Measurements from ENCODE around the gene MAPKAP1.

MAPKAP1 gene

DNA sequence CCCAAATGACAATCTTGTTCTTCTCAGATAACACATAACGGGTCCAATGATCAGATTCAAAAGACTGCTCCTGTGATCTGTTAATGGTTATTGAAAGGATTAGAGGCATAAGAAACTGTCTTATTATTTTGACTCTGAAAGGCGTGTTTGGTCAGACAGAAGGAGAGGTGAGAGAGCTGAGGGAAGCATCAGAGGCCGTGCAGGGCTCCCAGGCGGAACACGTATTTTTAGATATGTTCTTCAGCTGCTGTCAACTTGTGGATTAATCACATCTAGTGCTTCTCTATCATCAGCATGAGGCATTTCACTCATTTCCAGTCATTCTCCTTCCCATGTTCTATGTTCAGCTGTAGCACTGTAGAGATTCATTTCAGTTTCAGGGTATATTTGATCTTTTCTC lies 199.8 kb downstream of the MAPKAP1 start:
- no peak for DNase-seq

DNA sequence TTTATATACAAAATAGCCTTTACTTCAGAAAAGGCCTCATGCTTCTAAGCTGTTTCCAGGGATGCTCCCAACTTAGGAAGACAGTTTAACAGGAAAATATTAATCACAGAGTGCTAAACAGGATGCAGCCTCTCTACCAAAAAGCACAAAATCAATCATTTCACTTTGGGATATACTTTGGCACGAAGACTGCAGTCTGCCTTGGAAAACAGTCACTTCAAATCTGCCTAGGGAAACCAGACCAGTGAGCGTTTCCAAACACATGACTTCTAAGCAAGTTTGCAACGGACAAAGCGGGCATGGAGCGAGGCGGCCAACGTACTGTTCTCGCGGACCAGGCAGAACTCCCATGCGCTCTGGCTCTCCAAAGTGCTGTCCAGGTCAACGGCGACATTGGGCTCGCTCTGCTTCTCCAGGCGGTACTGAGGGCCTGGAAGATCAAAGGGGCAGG lies 201.0 kb downstream of the MAPKAP1 start:
- DNase-seq, result no peak

DNA sequence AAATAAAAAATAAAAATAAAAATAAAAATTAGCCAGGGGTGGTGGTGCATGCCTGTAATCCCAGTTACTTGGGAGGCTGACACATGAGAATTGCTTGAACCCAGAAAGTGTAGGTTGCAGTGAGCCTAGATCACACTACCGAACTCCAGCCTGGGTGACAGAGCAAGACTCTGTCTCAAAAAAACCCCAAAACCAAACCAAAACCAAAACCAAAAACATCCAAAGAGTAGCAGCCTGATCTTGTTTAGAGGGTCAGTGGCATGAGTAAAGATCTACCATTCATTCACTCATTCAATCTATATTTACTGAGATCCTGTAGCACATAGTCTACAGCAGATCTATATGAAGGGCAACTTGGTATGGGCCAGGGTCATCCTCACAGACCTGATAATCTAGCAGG lies 202.4 kb downstream of the MAPKAP1 start:
- no peak for DNase-seq

DNA sequence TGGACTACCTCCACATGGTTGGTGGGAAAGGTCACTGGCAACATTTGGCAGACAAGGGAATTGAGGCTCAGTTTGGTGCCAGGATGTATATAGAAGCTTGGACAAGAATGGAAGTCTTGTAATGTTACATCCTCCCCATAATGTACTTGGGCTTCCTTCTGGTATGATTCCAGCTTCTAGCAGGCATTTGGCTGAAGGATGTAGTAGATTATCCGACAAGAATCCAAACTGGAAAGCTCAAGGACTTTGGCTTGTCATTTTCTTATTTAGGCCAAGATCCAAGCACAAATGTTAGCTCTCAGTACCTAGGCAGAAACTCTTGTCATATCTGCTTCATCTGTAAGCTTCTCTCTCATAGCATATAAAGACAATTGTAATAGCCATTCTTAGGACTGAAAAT lies 209.1 kb downstream of the MAPKAP1 start:
- DNase-seq, result no peak

DNA sequence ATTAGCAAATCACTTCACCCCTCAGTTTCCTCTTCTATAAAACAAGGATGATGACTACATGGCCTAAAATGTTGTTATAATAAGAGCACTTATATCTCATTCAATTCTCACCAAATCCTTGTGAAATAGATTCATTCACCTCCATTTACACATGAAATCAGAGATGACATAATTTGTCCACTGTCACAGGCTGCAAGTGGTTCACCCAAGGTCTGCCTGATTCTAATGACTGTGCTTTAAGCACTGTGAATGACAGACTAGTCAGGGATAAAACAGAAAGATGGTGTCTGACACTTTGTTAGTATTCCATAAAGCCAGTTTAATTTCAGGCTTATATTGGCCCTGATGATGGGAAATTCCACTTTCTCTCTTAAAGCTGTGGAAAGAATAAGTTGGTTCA lies 209.5 kb downstream of the MAPKAP1 start:
- no peak for DNase-seq

DNA sequence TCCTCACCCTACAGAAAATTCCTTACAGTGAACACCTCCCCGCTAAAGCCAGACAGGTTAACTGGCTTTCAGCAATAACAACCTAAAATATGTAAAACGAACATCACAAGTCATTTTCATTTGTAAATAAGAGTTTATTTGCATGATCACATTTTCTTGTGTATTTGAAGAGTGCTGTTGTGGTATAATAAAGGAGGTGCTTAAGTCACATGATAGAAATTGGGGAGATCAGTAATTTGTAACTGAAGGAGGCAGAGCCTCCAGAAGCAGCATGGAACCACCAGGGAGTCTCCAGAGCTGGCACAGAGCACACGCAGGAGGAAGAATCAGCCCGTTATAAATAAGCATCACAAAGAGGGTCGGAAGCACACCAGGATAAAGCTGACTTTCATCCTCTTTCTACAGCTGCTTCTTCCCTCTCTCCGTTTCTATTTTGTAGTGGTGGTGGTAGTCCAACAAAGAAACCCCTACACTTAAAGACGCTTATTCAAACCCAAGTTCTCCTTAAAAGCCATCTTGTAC lies 210.6 kb downstream of the MAPKAP1 start:
- DNase-seq, result no peak

DNA sequence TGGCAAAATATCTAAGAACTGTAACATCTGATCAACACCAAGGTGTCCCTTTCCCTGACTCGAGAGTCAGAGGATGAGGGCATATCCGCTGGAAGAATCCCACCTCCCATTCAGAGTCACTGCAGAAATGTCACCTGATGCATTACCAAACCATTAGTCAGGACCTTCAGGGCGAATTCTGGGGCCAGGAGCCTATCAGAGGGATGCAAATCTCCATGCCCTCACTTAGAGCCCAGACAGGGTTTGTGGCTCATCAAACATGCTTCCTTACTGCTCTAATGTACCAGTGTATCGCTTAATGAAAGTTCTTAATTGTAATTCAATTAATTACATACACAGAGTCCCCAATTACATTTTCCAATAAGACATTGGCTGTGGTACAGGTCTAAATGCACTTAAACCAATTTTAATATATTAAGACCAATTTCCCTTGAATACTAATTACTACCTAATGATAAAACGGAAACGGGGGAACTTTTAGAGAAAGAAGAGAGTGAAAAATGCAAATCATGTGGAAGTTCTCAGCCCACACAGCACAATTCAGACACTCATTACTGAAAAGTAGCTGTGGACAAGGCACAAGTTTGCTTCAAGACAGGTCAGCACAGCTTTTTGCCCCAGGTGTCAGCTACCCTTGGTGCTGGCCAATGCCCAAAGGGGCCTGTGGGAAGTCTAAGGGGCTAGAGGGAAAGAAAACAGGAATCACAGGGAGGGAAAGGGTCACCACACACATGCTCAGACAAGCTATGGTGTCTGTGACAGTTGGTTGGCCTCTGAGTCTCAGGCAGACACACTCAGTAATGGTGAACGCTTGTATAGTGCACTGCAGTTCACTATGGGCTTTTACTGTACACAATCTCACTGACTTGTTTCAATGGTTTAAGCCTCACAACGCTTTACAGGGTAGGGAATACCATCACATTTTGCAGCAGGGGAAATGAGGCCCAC lies 211.6 kb downstream of the MAPKAP1 start:
- DNase-seq, result no peak

DNA sequence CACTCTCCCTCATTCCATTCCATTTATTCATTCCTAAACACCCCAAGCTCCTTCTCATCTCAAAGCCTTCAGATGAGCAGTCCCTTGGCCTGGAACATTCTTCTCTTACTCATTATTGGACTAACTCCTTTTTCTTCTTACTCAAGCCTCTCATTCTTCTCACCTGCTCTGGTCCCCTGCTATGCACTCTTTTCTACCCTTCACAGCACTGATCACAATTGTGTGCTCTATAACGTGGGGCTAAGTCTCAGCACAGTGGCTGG lies 212.4 kb downstream of the MAPKAP1 start:
- DNase-seq, result no peak

DNA sequence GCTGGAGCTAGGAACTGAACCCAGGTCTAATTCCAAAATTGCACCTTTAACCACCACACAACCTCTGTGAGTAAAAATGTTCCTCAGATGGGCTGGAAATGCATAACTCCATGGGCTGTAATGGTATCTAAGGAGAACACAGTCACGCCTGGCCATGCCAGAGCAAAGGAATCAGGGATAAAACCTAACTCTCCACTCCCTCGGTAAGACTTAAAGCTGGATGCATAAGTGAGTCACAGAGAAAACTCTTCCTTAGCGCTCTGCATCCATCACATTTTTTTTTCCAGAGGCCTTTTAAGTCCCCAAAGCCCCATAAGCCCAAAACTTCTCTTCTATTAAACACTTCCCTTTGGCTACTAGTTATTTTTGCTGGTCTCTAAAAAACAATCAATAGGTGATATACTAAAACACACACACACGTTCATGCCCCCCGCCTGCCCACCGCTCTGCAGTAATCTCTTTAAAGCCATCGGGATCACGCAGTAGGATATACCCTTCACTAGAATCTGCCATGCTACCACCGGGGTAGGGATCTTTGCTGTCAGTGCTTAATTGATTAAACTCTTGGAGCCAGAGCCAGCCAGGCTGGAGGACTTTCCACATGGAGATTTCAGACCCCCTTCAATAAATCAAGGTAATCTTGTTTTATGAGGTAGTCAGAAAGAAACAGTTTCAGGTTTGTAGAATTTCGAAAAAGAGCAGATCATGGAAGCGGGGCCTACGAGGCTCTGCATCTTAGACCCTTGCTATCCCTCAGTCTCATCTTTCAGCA lies 212.9 kb downstream of the MAPKAP1 start:
- no peak for DNase-seq

DNA sequence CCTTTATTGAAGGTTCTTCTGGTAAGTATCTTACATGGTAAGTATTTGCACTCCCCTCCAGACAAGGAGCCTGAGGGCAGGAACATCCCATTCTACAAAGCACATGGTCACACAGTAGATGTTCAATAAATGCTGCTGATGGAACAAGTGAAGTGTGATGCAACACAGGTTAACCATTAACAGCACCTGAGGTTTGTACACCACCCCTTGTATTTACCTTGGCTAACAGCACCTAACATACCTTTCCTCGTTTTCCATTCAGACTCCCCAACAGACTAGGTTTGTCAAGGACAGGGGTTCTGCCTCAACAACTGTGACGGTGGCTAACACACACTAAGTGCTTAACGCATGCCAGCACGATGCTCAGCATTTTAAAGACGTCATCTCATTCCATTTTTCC lies 213.6 kb downstream of the MAPKAP1 start:
- no peak for DNase-seq

DNA sequence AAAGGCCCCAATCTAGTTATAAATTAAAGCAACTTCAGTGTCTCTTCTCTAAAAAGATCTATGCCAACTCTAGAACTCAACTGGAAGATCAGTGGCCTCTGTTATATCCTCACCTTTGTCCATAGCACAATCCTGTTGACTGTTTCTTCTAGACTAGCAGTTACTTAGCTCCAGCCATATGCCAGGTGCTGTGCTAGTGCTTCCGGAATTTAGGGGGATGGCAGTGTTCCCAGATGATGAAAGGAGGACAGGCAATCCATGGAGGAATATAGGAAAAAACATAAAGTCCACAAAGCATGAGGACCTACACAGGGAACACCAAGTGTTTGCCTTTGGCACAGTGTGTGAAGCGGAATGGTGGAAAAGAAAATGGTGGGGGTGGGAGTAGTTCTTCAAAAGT lies 214.3 kb downstream of the MAPKAP1 start:
- DNase-seq, result no peak

DNA sequence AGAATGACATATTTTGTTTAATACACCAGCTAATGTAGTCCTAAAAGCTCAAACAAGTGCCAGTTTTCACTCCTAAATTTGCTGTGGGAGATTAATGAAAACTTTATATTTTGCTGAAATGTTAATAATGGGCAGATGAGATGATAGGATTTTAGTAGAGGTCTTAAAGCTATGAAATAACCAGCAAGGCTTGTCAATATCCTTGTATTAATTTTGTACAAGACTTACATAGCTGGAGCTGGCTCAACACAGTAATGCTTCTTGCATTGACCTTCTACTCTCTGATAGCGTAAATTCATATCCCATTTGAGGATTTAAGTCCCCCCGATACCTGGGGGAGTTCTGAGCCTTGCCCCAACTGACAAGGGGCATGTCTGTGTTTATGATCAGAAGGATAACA lies 219.2 kb downstream of the MAPKAP1 start:
- DNase-seq, result no peak

DNA sequence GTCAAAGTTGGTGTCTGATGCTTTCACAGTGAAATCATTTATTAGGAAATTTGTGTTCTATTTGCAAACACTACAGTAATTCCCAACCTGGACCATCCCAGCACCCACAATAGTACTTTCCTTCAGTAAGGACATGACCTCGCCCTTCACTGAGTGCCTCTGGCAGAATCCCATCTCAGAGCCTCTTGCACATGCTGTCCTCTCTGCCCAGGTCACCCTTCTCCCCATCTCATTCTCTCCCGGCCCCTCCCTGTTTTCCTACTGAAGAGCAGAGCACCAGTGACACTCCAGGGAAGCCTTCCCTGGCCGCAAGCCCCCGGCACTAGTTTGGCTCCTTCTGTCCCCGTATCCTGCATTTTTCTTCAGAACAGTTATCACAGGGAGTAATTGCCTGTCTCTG lies 220.4 kb downstream of the MAPKAP1 start:
- no peak for DNase-seq

DNA sequence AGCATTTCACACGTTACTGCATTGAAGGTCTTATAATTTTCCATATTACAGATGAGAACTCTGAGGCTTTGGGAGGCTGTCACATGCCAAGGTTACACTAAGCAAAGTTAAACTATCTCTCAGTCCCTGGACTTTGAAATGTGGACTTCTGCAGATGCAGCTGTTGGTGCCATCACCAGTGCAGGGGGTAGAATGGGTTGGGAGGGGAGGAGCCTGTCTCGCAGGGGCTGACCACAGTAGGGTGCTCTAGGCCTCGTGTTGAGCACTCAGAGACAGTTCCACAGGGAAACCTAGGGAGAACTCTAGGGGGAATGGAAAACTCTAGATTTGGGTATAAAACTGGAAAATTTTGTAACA lies 220.9 kb downstream of the MAPKAP1 start:
- DNase-seq, result no peak

DNA sequence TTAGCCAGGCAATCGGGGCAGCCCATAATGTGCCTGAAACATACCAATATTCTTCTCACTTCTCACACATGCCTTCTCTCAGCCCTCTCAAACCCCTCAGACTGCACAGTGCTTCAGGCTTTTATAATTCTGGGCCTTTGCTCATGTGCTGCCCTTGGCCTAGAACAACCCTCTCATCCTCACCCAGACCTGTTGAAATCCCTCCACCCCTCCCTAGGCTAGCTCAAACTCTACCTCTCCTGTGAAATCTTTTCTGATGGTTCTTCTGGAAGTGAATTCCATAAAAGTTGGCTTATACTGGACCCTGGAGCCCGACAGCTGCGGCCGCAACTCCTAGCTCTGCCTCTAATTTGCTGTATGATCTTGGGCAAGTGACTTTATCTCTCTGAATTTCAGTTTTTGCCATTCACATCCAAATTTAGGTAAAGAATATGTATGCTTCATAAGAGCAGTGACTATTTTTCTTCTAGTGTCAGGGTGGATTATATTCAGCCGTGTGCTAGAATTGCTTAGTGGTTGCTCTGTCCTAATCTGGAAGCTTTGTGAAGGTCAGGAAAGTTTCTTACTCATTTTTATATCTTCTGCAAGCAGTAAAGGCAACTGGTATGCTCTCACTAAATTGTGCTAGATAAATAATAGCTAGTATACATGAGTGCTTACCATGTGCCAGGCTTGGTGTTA lies 221.4 kb downstream of the MAPKAP1 start:
- no peak for DNase-seq

DNA sequence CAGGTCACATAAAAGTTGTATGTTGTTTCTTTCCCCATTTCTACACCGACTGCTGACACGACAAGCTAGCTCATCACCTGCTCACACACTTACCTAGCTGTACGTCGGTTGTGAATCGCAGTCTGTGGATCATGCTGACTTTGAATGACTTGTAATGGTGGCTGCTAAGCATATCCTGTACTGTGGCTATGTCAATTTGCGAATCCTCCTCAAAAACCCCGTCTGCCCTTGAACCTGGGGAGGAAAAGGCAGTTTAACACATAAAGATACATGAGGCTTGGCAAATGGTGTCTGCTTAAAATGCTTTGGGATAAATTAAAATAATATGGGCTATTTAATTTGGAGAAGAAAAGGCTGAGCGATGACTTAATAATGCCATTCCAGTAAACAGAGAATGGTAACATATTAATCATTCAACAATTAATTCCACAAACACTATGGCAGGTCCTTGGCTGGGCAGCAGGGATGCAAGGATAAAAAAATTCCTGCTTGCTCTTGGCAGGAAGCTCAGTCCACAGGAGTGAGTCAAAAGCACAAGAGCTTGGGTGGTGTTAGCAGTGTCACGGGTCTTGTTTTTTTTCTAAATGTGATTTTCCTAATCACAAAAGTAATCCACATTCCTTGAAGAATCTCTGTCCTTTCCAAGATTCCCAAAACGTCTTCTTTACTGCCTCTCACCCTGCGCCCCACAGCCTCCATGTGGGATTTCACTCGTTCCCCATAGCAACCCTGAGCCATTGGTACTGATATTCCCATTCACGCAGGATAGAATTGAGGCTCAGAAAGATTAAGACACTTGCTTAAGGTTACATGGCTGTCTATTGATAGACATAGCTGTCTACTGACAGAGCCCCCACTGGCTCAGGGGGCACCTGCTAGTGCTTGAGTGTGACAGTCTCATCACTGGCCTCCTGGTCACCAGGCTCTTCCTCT lies 222.4 kb downstream of the MAPKAP1 start:
- DNase-seq, result no peak

DNA sequence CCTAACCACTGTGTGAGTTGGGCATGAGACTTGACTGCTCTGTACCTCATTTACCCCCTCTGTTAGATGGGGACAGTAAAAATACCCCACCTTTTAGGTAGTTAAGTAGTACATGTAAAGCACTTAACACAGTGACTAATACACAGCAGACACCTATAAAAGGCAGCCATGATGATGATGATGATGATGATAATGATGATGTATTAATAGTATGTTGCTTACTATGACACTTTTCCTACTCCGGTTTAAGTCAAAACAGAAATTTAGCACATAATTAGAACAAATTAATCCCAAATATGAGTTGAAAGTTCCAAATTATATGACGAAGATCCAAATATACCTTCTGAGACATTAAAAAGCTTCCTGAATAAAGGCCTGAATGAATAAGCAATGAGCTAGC lies 223.3 kb downstream of the MAPKAP1 start:
- no peak for DNase-seq

DNA sequence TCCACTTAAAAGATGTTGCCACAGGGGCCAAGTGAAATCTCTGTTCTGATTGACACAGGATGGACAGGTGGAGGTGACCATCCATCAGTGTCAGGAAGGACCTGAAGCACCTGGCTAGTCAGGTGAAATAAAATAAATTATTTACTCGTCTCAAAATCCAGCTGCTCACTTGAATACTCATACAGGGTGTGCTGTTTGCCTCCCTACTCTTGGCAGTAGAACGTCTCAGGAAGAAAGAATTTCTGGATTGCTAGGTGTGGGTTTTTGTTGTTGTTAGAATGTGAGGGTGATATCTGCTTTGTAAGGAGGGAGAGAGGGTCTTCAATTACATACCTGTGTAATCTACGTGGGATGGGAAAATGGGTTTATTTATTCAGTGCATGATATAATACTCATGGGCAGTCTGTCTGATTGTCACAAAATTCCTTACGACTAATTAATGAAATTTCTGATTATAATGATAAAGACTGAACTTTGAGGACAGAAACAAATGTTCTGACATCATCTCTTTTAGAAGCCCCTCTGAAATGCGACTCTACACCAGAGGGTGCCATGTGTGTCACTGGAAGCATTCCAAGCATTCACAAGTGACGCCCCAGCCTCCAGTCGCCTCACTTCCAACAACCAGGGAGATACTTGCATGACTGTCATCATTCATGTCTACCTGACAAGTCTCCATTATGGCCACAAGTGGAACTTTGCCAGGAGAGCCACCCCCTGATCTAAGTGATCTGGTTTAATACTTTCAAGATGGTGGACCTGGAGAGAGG lies 227.0 kb downstream of the MAPKAP1 start:
- no peak for DNase-seq

DNA sequence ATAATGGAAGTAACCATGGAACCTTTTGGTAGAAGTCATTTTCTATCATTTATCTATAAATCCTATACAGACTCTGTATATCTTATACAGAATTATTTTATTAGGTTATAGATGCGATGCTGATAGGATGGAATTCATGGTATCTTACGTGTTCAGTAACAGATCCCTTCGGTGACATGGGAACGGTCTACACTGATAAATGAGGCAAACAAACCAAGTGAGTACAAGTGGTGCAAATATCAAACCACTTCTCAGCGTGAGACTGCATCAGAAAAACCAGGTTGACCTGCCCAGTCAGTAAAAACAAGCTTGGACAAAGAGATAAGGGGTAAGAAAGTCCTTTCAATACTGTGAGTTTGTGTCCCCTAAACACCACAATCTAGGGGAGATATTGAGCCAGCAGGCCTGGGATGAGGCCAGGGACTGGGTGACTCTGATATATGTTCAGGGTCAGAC lies 229.9 kb downstream of the MAPKAP1 start:
- DNase-seq, result no peak

DNA sequence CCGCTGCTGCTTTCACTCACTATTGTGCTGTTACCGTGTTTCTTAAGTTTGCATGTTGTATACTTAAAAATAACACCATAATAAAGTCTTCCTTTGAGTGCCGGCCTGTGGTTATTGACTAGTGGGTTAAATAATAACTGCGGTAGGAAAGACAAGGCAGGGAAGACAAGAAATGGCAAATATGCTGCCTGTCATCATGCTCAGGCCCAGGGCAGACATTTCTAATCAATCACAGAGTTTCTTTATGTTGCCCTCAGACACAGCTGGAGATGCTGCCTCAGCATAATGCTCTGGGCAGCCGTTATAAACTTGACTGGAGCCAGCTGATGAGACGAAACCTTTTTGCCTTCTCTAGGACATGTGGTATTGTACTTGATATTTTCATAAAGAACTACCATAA lies 230.4 kb downstream of the MAPKAP1 start:
- no peak for DNase-seq

DNA sequence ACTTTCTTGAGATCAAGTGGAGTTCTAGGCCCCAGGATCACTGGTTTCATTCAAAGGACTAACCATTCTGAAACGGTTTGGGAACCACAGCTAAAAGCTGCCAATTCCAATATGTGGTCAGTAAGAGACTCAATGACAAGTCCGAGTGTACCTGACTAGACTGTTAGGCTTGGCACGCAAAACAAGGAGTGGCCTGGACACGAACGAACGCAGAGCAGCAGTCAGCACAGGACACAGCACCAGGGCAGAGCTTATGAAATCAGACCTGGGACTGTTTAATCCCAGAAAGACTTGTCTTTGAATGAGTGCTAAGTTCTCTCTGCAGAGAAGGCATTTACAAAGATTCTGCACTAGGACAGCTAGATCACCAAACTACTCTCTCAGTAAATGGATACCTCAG lies 231.6 kb downstream of the MAPKAP1 start:
- no peak for DNase-seq
